Large intestine (tissue), 3 donors: ENCODE data around the gene METTL8. TPM values are rescaled to one million over a fixed set of nuclear protein-coding genes. Genes with fewer than 3 reads are reported as not detected.
"Not testable (repeated sequence)": the region's sequence is repeated elsewhere in the genome, so short reads cannot be mapped to it uniquely, and the experiment has no call there.

Experiments used
- DNase-seq, 2 donors: peaks; one replicate each; pipeline versions ENCODE4 v3.0.0 to v3.0.0-alpha.2; 2013
- H3K27ac ChIP-seq: one replicate; pipeline ENCODE4 v1.5.1; 2013; ENCODE audit warnings: low read length
- H3K27me3 ChIP-seq: 2 replicates; pipeline ENCODE4 v1.6.1; 2013; ENCODE audit warnings: low read length; ENCODE audit not compliant: control insufficient read depth, insufficient read depth
- H3K36me3 ChIP-seq: 2 replicates; pipeline ENCODE4 v1.6.1; 2013; ENCODE audit warnings: low read length; ENCODE audit not compliant: control insufficient read depth, insufficient read depth
- H3K4me1 ChIP-seq: one replicate; pipeline ENCODE4 v1.6.1; 2013; ENCODE audit warnings: low read length; ENCODE audit not compliant: control insufficient read depth, insufficient read depth
- H3K4me3 ChIP-seq: one replicate; pipeline ENCODE4 v1.5.1; 2013; ENCODE audit warnings: low read length
- H3K9me3 ChIP-seq: one replicate; pipeline ENCODE4 v1.6.1; 2013; ENCODE audit warnings: mild to moderate bottlenecking, low read depth, low read length, moderate library complexity; ENCODE audit not compliant: control insufficient read depth
- WGBS: methylation state at CpG from one replicate; pipeline ENCODE4 v1.1.5; 2013; ENCODE audit warnings: low lambda C conversion rate; ENCODE audit not compliant: insufficient coverage; 5-methylcytosine and 5-hydroxymethylcytosine counted together
- polyA plus RNA-seq: library from polyadenylated mRNA; unstranded; fragments of 120-200 nt; gene quantifications from one replicate; pipeline ENCODE4 v1.2.1, GENCODE V29; 2013

Gene METTL8
- polyA plus RNA-seq, 1 donor = 14.0 TPM

GRCh38 chr2:171315781-171316180, 118.0 kb downstream of the METTL8 start:
- Histone ChIP-seq H3K27ac (no peak overlapping the region), H3K4me1 (no peaks in the 10 kb centered on the region), H3K9me3 (peaks cover 9% of the 10 kb centered on the region), H3K36me3 (no peaks in the 10 kb centered on the region), H3K4me3 (no peak overlapping the region), H3K27me3 (no peaks in the 10 kb centered on the region)
- WGBS = no CpG with 5 or more reads among the region's 3 CpGs
- no peak for DNase-seq

- not testable (repeated sequence) for H3K4me3 ChIP-seq, H3K4me1 ChIP-seq, H3K27ac ChIP-seq, H3K27me3 ChIP-seq, H3K36me3 ChIP-seq, H3K9me3 ChIP-seq, DNase-seq
- no CpG with 5 or more reads among the region's 3 CpGs for WGBS
Observed at GRCh38 chr2:171312182-171312581, 121.6 kb downstream of the METTL8 start.

- not testable (repeated sequence) for H3K27me3 ChIP-seq, DNase-seq, H3K4me3 ChIP-seq, H3K27ac ChIP-seq, H3K4me1 ChIP-seq, H3K9me3 ChIP-seq, H3K36me3 ChIP-seq
- WGBS = no CpG with 5 or more reads among the region's 1 CpG
Observed at GRCh38 chr2:171311589-171311988, 122.2 kb downstream of the METTL8 start.

GRCh38 chr2:171310889-171311288, 122.9 kb downstream of the METTL8 start:
- Histone ChIP-seq H3K27ac (no peak overlapping the region), H3K36me3 (no peaks in the 10 kb centered on the region), H3K4me1 (no peaks in the 10 kb centered on the region), H3K4me3 (no peak overlapping the region), H3K27me3 (no peaks in the 10 kb centered on the region), H3K9me3 (peaks cover 9% of the 10 kb centered on the region)
- no peak for DNase-seq
- no CpG with 5 or more reads among the region's 2 CpGs for WGBS

- no peak for DNase-seq
- no peak overlapping the region for H3K4me3 ChIP-seq
- no peaks in the 10 kb centered on the region for H3K36me3 ChIP-seq
- H3K27ac ChIP-seq = no peak overlapping the region
- H3K4me1 ChIP-seq = no peaks in the 10 kb centered on the region
- H3K27me3 ChIP-seq = no peaks in the 10 kb centered on the region
- 100% methylated on average over 2 of the region's 6 CpGs for WGBS
- H3K9me3 ChIP-seq = peaks cover 9% of the 10 kb centered on the region
Observed at GRCh38 chr2:171309455-171310286, 124.1 kb downstream of the METTL8 start.

GRCh38 chr2:171308280-171309054, 125.3 kb downstream of the METTL8 start:
- DNase-seq = no peak
- H3K27ac ChIP-seq = no peak overlapping the region
- H3K4me3 ChIP-seq = no peak overlapping the region
- H3K4me1 ChIP-seq = no peaks in the 10 kb centered on the region
- no peaks in the 10 kb centered on the region for H3K27me3 ChIP-seq
- no peaks in the 10 kb centered on the region for H3K36me3 ChIP-seq
- 90% methylated on average over 2 of the region's 6 CpGs for WGBS
- H3K9me3 ChIP-seq = peaks cover 9% of the 10 kb centered on the region

GRCh38 chr2:171307560-171307959, 126.2 kb downstream of the METTL8 start:
- no CpG with 5 or more reads among the region's 4 CpGs for WGBS
- Histone ChIP-seq H3K27ac (no peak overlapping the region), H3K4me1 (no peaks in the 10 kb centered on the region), H3K36me3 (no peaks in the 10 kb centered on the region), H3K9me3 (peaks cover 8% of the 10 kb centered on the region), H3K4me3 (no peak overlapping the region), H3K27me3 (no peaks in the 10 kb centered on the region)
- no peak for DNase-seq

GRCh38 chr2:171297956-171298355, 135.8 kb downstream of the METTL8 start:
- Histone ChIP-seq H3K27ac (no peak overlapping the region), H3K36me3 (no peaks in the 10 kb centered on the region), H3K4me1 (no peaks in the 10 kb centered on the region), H3K4me3 (no peak overlapping the region), H3K27me3 (no peaks in the 10 kb centered on the region), H3K9me3 (no peaks in the 10 kb centered on the region)
- no peak for DNase-seq
- WGBS = no CpG with 5 or more reads among the region's 2 CpGs

GRCh38 chr2:171294608-171295007, 139.2 kb downstream of the METTL8 start:
- Histone ChIP-seq H3K4me3 (no peak overlapping the region), H3K4me1 (no peaks in the 10 kb centered on the region), H3K27ac (no peak overlapping the region), H3K9me3 (no peaks in the 10 kb centered on the region), H3K36me3 (no peaks in the 10 kb centered on the region), H3K27me3 (no peaks in the 10 kb centered on the region)
- no peak for DNase-seq
- 80% methylated on average over 2 of the region's 5 CpGs for WGBS

GRCh38 chr2:171293661-171294060, 140.1 kb downstream of the METTL8 start:
- no peak overlapping the region for H3K4me3 ChIP-seq
- H3K36me3 ChIP-seq = no peaks in the 10 kb centered on the region
- no peaks in the 10 kb centered on the region for H3K4me1 ChIP-seq
- H3K27me3 ChIP-seq = no peaks in the 10 kb centered on the region
- DNase-seq = no peak
- 96% methylated on average over 3 of the region's 5 CpGs for WGBS
- H3K27ac ChIP-seq = no peak overlapping the region
- no peaks in the 10 kb centered on the region for H3K9me3 ChIP-seq
